Gastroesophageal sphincter (tissue), 4 donors: ENCODE results near the gene ACTA1. TPM values are rescaled to one million over a fixed set of nuclear protein-coding genes. Genes with fewer than 3 reads are reported as not detected.
"Not testable (repeated sequence)": the region's sequence is repeated elsewhere in the genome, so short reads cannot be mapped to it uniquely, and the experiment has no call there.

Source experiments
- ATAC-seq: fragments of 150-250 bp; one replicate; pipeline ENCODE4 v1.9.1; 2016; ENCODE audit warnings: mild to moderate bottlenecking, moderate library complexity
- H3K27ac ChIP-seq, 4 donors: fragments of 200-600 bp; sonication (generic) in 3 of 4; 1 replicate in 3 of 4; 2 replicates in 1 of 4; pipeline ENCODE4 v1.5.1; 2016 to 2019
- H3K27me3 ChIP-seq: fragments of 200-600 bp; sonication (generic); one replicate; pipeline ENCODE4 v1.5.1; 2019
- H3K36me3 ChIP-seq, 2 donors: fragments of 200-600 bp; sonication (generic); one replicate each; pipeline ENCODE4 v1.5.1; 2019; ENCODE audit warnings: control low read depth in 1 of 2
- H3K4me1 ChIP-seq, 3 donors: fragments of 200-600 bp; sonication (generic); 1 replicate in 2 of 3; 2 replicates in 1 of 3; pipeline ENCODE4 v1.5.1; 2016 to 2019; ENCODE audit warnings: control low read depth in 2 of 3
- H3K4me3 ChIP-seq, 2 donors: fragments of 200-600 bp; sonication (generic); one replicate each; pipeline ENCODE4 v1.5.1; 2019; ENCODE audit warnings: mild to moderate bottlenecking in 1 of 2, moderate library complexity in 1 of 2
- H3K9me3 ChIP-seq, 3 donors: fragments of 200-600 bp; sonication (generic); one replicate each; pipeline ENCODE4 v1.5.1; 2017 to 2019; ENCODE audit warnings: control low read depth in 2 of 3
- CTCF ChIP-seq, 4 experiments: fragments of 200-600 bp in 2 of 4; fragments of 450-650 bp in 2 of 4; sonication (generic) in 1 of 4; IDR thresholded peaks; one replicate each; pipeline ENCODE4 v1.5.1; 2017 to 2019; ENCODE audit warnings: antibody characterized with exemption in 4 of 4, mild to moderate bottlenecking in 2 of 4, moderate library complexity in 2 of 4
- EP300 ChIP-seq: sonication (generic); formaldehyde crosslinking; IDR thresholded peaks from one replicate; pipeline ENCODE4 v1.6.1; 2017; ENCODE audit warnings: antibody characterized with exemption, mild to moderate bottlenecking
- POLR2A ChIP-seq, 2 donors: fragments of 450-650 bp; IDR thresholded peaks; one replicate each; pipeline ENCODE4 v1.6.1; 2017; ENCODE audit warnings: antibody characterized with exemption in 2 of 2, mild to moderate bottlenecking in 2 of 2, moderate library complexity in 1 of 2
- POLR2AphosphoS5 ChIP-seq: sonication (generic); formaldehyde crosslinking; IDR thresholded peaks from one replicate; pipeline ENCODE4 v1.6.1; 2017; ENCODE audit warnings: antibody characterized with exemption
- WGBS, 2 donors: methylation state at CpG; one replicate each; pipeline ENCODE4 v1.1.5; 2018; ENCODE audit warnings: low coverage in 1 of 2; 5-methylcytosine and 5-hydroxymethylcytosine counted together
- total RNA-seq, 4 donors: library from RNA; depleted of rRNA; stranded (reverse); fragments of >200 nt; gene quantifications; one replicate each; pipeline ENCODE4 v1.1.0, GENCODE V29; 2016

The ACTA1 gene
- total RNA-seq: under 1 TPM in 2 of 4 donors, not detected in 2; 0.27 to 0.42 TPM

- peaks cover 71% of the 10 kb centered on the region for H3K27me3 ChIP-seq
- peaks cover 0 to 6% of the 10 kb centered on the region in 2 donors for H3K36me3 ChIP-seq
- no peaks in the 10 kb centered on the region for H3K9me3 ChIP-seq
- H3K4me3 ChIP-seq: peak within 1 kb of the TSS in 1 of 2 donors; percentile 23
- TF ChIP-seq POLR2A (IDR thresholded peaks at IDR 0.05) (no peak), POLR2AphosphoS5 (no peak), EP300 (no peak), CTCF (IDR thresholded peaks at IDR 0.05) (no peak)
- H3K27ac ChIP-seq: no peak within 1 kb of the TSS
- WGBS, 2 donors: 1% methylated on average over 23 of the region's 51 CpGs; no CpG with 5 or more reads in 1 of the 2 donors
- H3K4me1 ChIP-seq: peaks cover 0 to 46% (median 21%) of the 10 kb centered on the region in 3 donors
- ATAC-seq: no peak
These were observed at the start of gene ACTA1 for GRCh38 chr1:229434005-229434640. ACTA1 (minus strand) TSS chr1:229434094; CDS start chr1:229433115, 979 bp downstream.

DNA sequence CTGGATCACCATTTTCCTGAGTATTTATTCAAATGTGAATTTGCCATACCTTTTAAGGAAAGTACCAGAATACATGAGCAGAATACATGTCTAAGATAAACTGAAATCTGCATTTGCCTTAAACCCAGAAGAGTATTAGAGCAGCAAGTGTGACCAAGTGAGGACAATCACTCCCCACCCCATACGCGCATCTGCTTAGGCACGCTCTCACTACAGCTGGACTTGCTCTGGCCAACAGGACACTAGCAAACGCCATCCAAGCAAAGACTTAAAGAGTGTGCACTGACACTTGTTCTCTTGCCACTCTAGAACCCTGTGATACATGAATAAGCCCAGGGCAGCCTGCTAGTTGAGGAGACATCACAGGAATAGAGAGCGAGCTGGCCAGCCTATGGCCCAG lies 48.6 kb upstream of the ACTA1 start:
- no peak for ATAC-seq
- TF ChIP-seq POLR2A (IDR thresholded peaks at IDR 0.05): no peak
- no peak for TF ChIP-seq CTCF (IDR thresholded peaks at IDR 0.05)
- Histone ChIP-seq H3K36me3 (peaks cover 5 to 95% of the 10 kb centered on the region in 2 donors), H3K9me3 (no peaks in the 10 kb centered on the region), H3K4me3 (no peak overlapping the region), H3K27me3 (no peaks in the 10 kb centered on the region), H3K4me1 (peaks cover 0 to 15% (median 3%) of the 10 kb centered on the region in 3 donors), H3K27ac (peak overlapping the region in 2 of 4 donors; percentile 20 to 56)
- 76 to 78% methylated on average over 3 to 4 of the region's 5 CpGs for WGBS, 2 donors

DNA sequence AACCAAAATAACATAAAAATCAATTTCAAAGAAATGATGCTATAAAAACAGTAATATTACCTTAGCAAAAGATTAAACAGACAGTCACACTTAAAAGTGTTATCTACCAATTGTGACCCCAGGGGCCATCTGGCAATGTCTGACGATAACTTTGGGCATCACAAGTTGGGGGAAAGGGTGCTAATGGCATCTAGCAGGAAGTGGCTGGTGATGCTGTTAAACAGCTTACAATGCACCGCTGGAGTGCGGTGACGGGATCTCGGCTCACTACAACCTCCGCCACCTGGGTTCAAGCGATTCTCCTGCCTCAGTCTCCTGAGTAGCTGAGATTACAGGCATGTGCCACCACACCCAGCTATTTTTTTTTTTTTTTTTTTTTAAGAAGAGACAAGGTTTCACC lies 46.6 kb upstream of the ACTA1 start:
- no peak for ATAC-seq
- Histone ChIP-seq H3K27ac (no peak overlapping the region), H3K4me1 (peaks cover 0 to 15% (median 3%) of the 10 kb centered on the region in 3 donors), H3K36me3 (peaks cover 0 to 95% of the 10 kb centered on the region in 2 donors), H3K27me3 (no peaks in the 10 kb centered on the region), H3K4me3 (no peak overlapping the region), H3K9me3 (no peaks in the 10 kb centered on the region)
- 91 to 93% methylated on average over 5 to 7 of the region's 7 CpGs for WGBS, 2 donors
- TF ChIP-seq POLR2A (IDR thresholded peaks at IDR 0.05) (no peak), EP300 (no peak), POLR2AphosphoS5 (no peak), CTCF (IDR thresholded peaks at IDR 0.05) (no peak)

GRCh38 chr1:229479660-229480399 lies 45.9 kb upstream of the ACTA1 start:
- 61 to 67% methylated on average over 8 to 10 of the region's 10 CpGs for WGBS, 2 donors
- no peak for ATAC-seq
- TF ChIP-seq POLR2AphosphoS5 (no peak), CTCF (IDR thresholded peaks at IDR 0.05) (no peak), POLR2A (IDR thresholded peaks at IDR 0.05) (no peak), EP300 (no peak)
- Histone ChIP-seq H3K4me3 (no peak overlapping the region), H3K27ac (no peak overlapping the region), H3K36me3 (peaks cover 0 to 95% of the 10 kb centered on the region in 2 donors), H3K4me1 (peaks cover 0 to 15% (median 3%) of the 10 kb centered on the region in 3 donors), H3K9me3 (no peaks in the 10 kb centered on the region), H3K27me3 (no peaks in the 10 kb centered on the region)

GRCh38 chr1:229478852-229479251 lies 45.0 kb upstream of the ACTA1 start:
- Histone ChIP-seq H3K4me3 (no peak overlapping the region), H3K27me3 (no peaks in the 10 kb centered on the region), H3K36me3 (peaks cover 0 to 96% of the 10 kb centered on the region in 2 donors), H3K27ac (no peak overlapping the region), H3K9me3 (no peaks in the 10 kb centered on the region), H3K4me1 (peaks cover 0 to 15% (median 3%) of the 10 kb centered on the region in 3 donors)
- no peak for TF ChIP-seq POLR2AphosphoS5
- no peak for TF ChIP-seq POLR2A (IDR thresholded peaks at IDR 0.05)
- no peak for TF ChIP-seq EP300
- TF ChIP-seq CTCF (IDR thresholded peaks at IDR 0.05): no peak
- no peak for ATAC-seq
- 100% methylated on average over 1 of the region's 1 CpG; no CpG with 5 or more reads in 1 of the 2 donors for WGBS, 2 donors

GRCh38 chr1:229475859-229476258 lies 42.0 kb upstream of the ACTA1 start:
- peaks cover 0 to 99% of the 10 kb centered on the region in 2 donors for H3K36me3 ChIP-seq
- not testable (repeated sequence) for H3K27me3 ChIP-seq, H3K4me1 ChIP-seq, H3K27ac ChIP-seq, H3K4me3 ChIP-seq, ATAC-seq, H3K9me3 ChIP-seq
- WGBS, 2 donors: 86 to 96% methylated on average over 1 to 13 of the region's 13 CpGs
